Activated CD8-positive, alpha-beta T cell treated with anti-CD3 and anti-CD28 coated beads for 36 hours (primary cell): ENCODE measurements around the gene LIMK1. TPM values are rescaled to one million over a fixed set of nuclear protein-coding genes. Genes with fewer than 3 reads are reported as not detected.

Source experiments
- ATAC-seq: fragments of 200-7000 bp; cut with Tn5 transposase; one replicate; pipeline ENCODE4 v1.10.0; 2021; ENCODE audit warnings: mild to moderate bottlenecking, moderate library complexity
- CTCF ChIA-PET: fragments of 350-600 bp; sonication (Branson Sonifier 250); formaldehyde crosslinking; loops from one replicate; lab custom pipeline; 2021; ENCODE audit warnings: antibody characterized with exemption; lab: Charles Lee
- POLR2A ChIA-PET: fragments of 350-600 bp; sonication (Branson Sonifier 250); formaldehyde crosslinking; loops from one replicate; lab custom pipeline; 2021; ENCODE audit warnings: antibody characterized with exemption; lab: Charles Lee
- DNase-seq: peaks from one replicate; pipeline ENCODE4 v3.0.0-alpha.2; 2020
- H3K27ac Mint-ChIP-seq: one replicate; pipeline ENCODE4 v1.8.0; 2021; ENCODE audit warnings: mild to moderate bottlenecking, mixed read lengths
- H3K27me3 Mint-ChIP-seq: one replicate; pipeline ENCODE4 v1.8.0; 2021; ENCODE audit warnings: mixed read lengths
- H3K36me3 Mint-ChIP-seq: one replicate; pipeline ENCODE4 v1.8.0; 2021; ENCODE audit warnings: low read depth, mixed read lengths
- H3K4me1 Mint-ChIP-seq: one replicate; pipeline ENCODE4 v1.8.0; 2021; ENCODE audit warnings: low read depth, mixed read lengths
- H3K4me3 Mint-ChIP-seq: one replicate; pipeline ENCODE4 v1.8.0; 2021; ENCODE audit warnings: mild to moderate bottlenecking, moderate library complexity, mixed read lengths
- H3K9me3 Mint-ChIP-seq: one replicate; pipeline ENCODE4 v1.8.0; 2021; ENCODE audit warnings: mixed read lengths
- intact Hi-C: fragments of 100-400 bp; cut with micrococcal nuclease; formaldehyde crosslinking; loops from one replicate; pipeline ENCODE4 v1.10.0; 2022
- total RNA-seq, 2 experiments: library from RNA; stranded (reverse); gene quantifications; one replicate each; pipeline ENCODE4 v1.2.3, GENCODE V29; 2021
- TF ChIP-seq, protein P1 (sequence below): fragments of 200-600 bp; IDR thresholded peaks from one replicate; pipeline ENCODE4 v1.8.0; 2022; ENCODE audit warnings: antibody characterized with exemption, mild to moderate bottlenecking

Gene LIMK1
- total RNA-seq, 2 experiments from 2014 or later, result 17.8 to 20.8 TPM

DNA sequence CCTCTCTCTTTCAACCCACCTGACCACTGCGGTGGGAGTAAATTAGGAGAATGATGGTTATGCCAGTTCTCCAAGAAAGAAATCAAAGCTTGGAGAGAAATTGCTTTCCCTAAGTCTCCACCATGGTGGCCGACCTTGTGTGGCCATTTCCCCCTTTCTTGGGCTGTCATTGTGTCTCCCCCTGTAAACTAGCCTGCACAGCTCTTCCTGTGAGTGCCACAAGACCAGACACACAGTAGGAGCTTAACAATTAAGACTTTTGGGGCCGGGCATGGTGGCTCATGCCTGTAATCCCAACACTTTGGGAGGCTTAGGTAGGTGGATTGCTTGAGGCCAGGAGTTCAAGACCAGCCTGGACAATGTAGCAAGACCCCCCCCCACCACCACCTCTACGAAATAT lies 18.9 kb upstream of the LIMK1 start:
- H3K4me1 Mint-ChIP-seq, result peaks cover 5% of the 10 kb centered on the region
- CTCF ChIA-PET, result interaction anchor here (1.1 to 1.7 kb wide), 4 partner anchors 17 to 336 kb away, joined by 3 to 10 read pairs (median 4); no protein-coding TSS in a partner anchor

DNA sequence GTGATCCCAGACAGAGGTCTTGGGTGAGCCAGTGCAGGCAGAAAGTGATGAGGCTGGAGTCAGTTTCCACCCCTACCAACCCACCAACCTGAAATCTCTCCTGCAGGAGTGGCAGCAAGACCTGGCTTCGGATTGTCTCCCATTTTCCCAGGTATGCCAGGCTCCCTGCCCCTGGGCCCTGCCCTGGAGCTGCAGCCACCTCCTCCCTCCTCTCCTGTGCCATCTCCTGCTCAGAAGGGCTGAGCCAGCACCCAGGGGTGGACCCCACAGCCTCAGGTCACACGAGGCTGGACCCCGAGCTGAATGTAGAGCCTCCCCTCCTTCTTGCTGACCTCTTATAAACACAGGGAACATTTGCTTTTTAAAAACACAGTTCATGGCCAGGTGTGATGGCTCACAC lies 17.0 kb upstream of the LIMK1 start:
- ChIA-PET POLR2A (no interaction called here), CTCF (interaction anchor here (0.9 to 2.2 kb wide), 3 partner anchors 16 to 140 kb away, joined by 3 to 17 read pairs (median 4); partner anchors contain the start of gene LIMK1)
- DNase-seq, result no peak
- ATAC-seq, result no peak
- H3K4me1 Mint-ChIP-seq, result peaks cover 5% of the 10 kb centered on the region
- no peaks in the 10 kb centered on the region for H3K27me3 Mint-ChIP-seq
- no peak overlapping the region for H3K4me3 Mint-ChIP-seq
- H3K27ac Mint-ChIP-seq, result no peak overlapping the region
- no peaks in the 10 kb centered on the region for H3K9me3 Mint-ChIP-seq
- intact Hi-C loops, result loop anchor here (5.0 to 10.0 kb wide), 2 partner anchors 116 to 338 kb away; no protein-coding TSS in a partner anchor
- TF ChIP-seq, protein P1, sequence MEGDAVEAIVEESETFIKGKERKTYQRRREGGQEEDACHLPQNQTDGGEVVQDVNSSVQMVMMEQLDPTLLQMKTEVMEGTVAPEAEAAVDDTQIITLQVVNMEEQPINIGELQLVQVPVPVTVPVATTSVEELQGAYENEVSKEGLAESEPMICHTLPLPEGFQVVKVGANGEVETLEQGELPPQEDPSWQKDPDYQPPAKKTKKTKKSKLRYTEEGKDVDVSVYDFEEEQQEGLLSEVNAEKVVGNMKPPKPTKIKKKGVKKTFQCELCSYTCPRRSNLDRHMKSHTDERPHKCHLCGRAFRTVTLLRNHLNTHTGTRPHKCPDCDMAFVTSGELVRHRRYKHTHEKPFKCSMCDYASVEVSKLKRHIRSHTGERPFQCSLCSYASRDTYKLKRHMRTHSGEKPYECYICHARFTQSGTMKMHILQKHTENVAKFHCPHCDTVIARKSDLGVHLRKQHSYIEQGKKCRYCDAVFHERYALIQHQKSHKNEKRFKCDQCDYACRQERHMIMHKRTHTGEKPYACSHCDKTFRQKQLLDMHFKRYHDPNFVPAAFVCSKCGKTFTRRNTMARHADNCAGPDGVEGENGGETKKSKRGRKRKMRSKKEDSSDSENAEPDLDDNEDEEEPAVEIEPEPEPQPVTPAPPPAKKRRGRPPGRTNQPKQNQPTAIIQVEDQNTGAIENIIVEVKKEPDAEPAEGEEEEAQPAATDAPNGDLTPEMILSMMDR, result no peak
- H3K36me3 Mint-ChIP-seq, result no peaks in the 10 kb centered on the region

More for the DNA sequence above, 18.9 kb upstream of the LIMK1 start:
- no peak for DNase-seq
- H3K36me3 Mint-ChIP-seq, result no peaks in the 10 kb centered on the region
- H3K4me3 Mint-ChIP-seq, result no peak overlapping the region
- H3K27me3 Mint-ChIP-seq, result no peaks in the 10 kb centered on the region
- TF ChIP-seq, protein P1, result no peak
- no peak overlapping the region for H3K27ac Mint-ChIP-seq
- no peak for ATAC-seq
- intact Hi-C loops, result loop anchor here (5.0 to 10.0 kb wide), 2 partner anchors 118 to 340 kb away; no protein-coding TSS in a partner anchor
- POLR2A ChIA-PET, result no interaction called here
- no peaks in the 10 kb centered on the region for H3K9me3 Mint-ChIP-seq

DNA sequence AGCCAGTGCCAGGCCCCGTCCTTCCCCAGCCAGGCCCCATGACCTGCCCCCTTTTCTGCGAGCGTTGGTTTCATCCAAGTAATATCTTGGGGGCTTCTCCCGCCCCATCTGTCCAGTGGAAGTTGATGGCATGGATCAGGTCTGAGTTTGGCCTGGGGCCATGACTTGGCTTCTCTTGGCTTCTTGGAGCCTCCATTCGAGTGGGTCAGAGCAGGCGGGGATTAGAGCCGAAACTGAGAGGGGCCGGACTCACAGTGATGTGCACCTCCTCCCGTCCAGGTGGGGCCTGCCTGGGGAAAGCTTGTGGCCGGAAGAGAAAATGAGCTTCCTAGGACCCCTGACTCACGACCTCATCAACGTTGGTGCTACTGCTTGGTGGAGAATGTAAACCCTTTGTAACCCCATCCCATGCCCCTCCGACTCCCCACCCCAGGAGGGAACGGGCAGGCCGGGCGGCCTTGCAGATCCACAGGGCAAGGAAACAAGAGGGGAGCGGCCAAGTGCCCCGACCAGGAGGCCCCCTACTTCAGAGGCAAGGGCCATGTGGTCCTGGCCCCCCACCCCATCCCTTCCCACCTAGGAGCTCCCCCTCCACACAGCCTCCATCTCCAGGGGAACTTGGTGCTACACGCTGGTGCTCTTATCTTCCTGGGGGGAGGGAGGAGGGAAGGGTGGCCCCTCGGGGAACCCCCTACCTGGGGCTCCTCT lies 15.1 kb upstream of the LIMK1 start:
- Mint-ChIP-seq H3K4me1 (no peaks in the 10 kb centered on the region), H3K27me3 (no peaks in the 10 kb centered on the region), H3K9me3 (no peaks in the 10 kb centered on the region), H3K36me3 (no peaks in the 10 kb centered on the region), H3K27ac (no peak overlapping the region), H3K4me3 (no peak overlapping the region)
- ATAC-seq, result no peak
- TF ChIP-seq, protein P1, result no peak
- intact Hi-C loops, result loop anchor here (5.0 to 10.0 kb wide), 2 partner anchors 114 to 336 kb away; no protein-coding TSS in a partner anchor
- ChIA-PET CTCF (interaction anchor here (0.7 to 3.2 kb wide), 15 partner anchors 10 to 333 kb away, joined by 3 to 17 read pairs (median 4); partner anchors contain the start of gene LIMK1), POLR2A (interaction anchor here (1.1 to 1.7 kb wide), 2 partner anchors 14 to 110 kb away, joined by 4 to 6 read pairs; no protein-coding TSS in a partner anchor)
- no peak for DNase-seq

DNA sequence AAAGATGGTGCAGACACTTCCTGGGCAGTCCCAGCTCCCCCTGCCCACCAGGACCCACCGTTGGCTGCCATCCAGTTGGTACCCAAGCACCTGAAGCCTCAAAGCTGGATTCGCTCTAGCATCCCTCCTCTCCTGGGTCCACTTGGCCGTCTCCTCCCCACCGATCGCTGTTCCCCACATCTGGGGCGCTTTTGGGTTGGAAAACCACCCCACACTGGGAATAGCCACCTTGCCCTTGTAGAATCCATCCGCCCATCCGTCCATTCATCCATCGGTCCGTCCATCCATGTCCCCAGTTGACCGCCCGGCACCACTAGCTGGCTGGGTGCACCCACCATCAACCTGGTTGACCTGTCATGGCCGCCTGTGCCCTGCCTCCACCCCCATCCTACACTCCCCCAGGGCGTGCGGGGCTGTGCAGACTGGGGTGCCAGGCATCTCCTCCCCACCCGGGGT lies 14.5 kb upstream of the LIMK1 start:
- Mint-ChIP-seq H3K9me3 (no peaks in the 10 kb centered on the region), H3K4me3 (no peak overlapping the region), H3K4me1 (no peaks in the 10 kb centered on the region), H3K36me3 (no peaks in the 10 kb centered on the region), H3K27me3 (no peaks in the 10 kb centered on the region), H3K27ac (no peak overlapping the region)
- POLR2A ChIA-PET, result interaction anchor here (0.7 to 1.7 kb wide), 3 partner anchors 14 to 110 kb away, joined by 3 to 6 read pairs (median 4); no protein-coding TSS in a partner anchor
- TF ChIP-seq, protein P1, result no peak
- ATAC-seq (no peak), DNase-seq (no peak)
- intact Hi-C loops, result loop anchor here (5.0 to 10.0 kb wide), 2 partner anchors 113 to 336 kb away; no protein-coding TSS in a partner anchor
- CTCF ChIA-PET, result interaction anchor here (0.7 to 3.2 kb wide), 16 partner anchors 10 to 332 kb away, joined by 3 to 17 read pairs (median 4); partner anchors contain the start of gene LIMK1
